C1 segment of cervical spinal cord (tissue), 14 donors: Measurements from ENCODE around the gene FZD4.
"Not testable (repeated sequence)": the region's sequence is repeated elsewhere in the genome, so short reads cannot be mapped to it uniquely, and the experiment has no call there.

Source experiments
- DNase-seq, 14 donors: peaks; one replicate each; lab custom pipeline; 2025; lab: John Stamatoyannopoulos, UW

The FZD4 gene

DNA sequence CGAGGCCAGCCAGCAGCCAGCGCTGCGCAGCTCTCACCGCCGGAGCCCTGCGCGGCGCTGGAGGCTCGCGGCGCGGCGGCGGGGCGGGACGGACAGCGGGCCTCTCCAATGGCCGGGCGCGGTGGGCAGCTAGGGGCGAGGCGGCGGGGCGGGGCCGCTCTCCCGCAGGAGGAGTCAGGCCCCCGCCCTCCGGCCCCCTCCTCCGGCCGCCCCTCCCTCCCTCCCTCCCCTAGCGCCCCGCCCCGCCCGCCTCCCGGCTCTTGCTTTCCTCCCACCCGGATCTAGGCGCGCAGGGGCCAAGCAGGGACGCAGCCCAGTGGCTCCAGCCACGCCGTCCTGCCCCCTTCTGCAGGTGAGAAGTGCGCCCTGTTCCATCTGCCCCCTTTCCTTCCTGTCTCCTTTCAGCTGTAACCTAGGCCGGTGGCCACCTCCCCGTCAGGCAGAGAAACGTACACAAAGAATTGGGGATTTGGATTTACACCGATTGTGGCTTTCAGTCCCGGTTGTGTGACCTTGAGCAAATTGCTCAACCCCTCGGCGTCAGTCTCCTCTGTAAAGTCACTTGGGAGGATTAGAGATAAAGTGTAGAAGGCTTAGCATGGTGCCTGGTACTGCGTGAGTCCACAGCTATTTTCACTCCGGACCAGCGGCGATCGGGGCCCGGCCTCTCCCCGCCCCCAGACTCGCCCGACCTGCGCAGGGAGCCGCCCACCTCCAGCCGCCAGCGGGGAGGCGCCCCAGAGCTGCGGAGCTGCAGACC is at the start of gene FZD4:
FZD4 (minus strand) TSS at position 35 of the 760 bp plus-strand sequence. CDS start 310 bp downstream, outside the sequence.
- peak in 13 of 14 donors; percentile 17 to 84 (median 72) for DNase-seq

DNA sequence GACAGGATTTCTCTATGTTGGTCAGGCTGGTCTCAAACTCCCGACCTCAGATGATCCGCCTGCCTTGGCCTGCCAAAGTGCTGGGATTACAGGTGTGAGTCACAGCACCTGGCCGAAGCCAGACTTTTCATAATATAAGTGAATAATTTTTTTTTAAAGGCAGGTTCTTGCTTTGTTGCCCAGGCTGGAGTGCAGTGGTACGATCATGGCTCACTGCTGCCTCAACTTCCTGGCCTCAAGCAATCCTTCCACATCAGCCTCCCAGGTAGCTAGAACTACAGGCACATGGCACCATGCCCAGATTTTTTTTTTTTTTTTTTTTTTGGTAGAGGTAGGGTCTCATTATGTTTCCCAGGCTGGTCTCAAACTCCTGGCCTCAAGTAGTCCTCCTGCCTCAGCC is 49.1 kb upstream of the FZD4 start:
- not testable (repeated sequence) for DNase-seq

DNA sequence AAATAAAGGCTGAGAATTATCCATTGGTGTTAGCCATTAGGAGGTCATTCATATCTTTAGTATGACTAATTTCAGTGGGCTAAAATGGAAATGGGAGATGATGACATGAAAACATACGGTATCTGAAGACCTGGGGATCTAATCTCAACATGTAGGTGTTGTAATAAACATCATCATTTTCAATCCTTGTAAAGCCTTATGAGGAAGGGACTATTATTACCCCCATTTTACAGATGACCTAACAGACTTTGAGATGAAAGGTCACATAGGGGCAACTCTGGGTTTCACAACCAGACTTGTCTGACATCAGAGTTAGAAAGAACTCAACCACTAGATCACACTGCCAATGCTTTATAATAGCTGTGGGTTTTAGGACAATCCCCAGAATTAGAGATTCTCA is 47.7 kb upstream of the FZD4 start:
- no peak for DNase-seq

DNA sequence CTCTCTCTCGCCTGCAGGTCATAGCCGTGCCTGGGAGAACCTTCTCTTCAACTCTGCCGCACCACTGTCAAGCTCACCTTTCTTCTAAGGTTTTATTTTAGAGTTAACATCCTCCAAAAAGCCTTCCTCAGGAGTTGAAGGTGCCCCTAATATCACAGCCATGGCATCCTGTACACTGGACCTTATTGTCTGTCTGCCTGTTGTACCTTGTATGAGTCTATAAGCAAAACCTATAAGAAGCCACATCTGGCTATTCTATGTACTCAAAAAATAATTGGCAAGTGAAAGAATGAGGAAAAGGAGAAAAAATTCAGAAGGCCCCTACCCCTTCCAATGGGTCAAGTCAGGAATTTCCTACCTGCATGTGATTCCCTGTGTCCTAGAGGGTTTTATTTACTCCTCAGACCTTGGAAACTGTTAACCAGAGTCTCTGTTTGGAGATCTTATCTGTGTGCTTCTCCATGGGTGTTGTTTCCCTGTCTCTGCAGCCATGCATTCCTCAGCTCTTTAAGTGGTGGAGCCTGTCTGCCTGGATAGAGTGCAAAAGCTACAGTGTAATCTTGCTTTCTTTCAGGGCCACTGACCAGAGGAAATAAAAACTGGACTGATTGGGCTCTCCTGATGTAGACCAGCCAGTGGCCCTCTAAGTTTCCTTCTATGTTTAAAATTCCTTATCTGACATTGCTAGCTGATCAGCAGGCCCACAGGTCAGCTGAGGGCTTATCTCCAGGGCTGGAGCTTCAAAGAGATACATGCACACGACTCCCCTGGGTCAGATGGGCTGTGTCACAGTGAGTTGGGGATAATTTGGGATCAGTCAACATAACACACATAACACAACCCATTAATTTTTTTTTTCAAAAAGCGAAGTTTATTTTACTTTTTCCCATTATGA is 44.9 kb upstream of the FZD4 start:
- DNase-seq: no peak

DNA sequence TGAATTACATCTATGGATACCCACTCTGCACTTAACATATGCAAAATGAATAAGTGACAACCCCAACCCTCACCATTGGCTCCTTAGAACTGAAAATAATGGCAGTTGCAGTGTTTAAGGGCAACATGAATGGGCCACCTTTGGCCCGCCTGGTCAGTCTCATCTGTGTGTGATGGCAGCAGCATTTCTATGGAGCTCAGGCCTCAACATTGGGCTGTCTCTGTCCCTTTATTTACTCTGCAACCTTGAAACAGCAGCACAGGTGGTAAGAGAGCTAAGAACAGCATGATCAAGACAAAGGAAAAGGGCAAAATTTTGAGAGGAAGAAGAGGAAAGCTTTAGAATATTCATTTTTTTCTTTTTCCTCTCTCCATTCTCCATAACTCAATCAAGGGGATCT is 44.2 kb upstream of the FZD4 start:
- no peak for DNase-seq

DNA sequence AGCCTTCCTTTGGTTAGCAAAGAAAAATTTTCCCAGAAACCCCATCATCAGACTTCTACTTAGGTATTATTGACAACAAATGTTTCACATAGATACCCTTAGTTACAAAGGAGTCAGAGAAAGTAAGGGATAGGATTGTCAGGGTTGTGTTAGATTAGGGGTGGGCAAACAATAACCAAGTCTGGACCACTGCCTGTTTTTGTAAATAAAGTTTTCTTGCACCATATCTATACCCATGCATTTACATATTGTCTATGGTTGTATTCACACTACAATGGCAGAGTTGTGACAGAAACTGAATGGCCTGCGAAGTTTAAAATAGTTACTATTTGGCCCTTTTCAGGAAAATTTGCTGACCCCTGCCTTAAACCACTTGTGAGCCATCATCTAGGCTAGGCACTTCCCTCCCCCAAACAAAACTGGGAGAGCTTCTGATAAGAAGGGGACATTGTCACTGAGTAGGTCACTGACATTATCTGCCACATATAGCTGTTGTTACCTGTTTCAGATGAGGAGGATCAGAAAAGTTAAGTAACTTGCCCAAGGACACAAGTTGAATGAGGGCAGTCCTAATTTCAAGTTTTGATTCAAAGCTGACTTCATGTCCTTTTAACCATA is 41.9 kb upstream of the FZD4 start:
- DNase-seq: no peak

DNA sequence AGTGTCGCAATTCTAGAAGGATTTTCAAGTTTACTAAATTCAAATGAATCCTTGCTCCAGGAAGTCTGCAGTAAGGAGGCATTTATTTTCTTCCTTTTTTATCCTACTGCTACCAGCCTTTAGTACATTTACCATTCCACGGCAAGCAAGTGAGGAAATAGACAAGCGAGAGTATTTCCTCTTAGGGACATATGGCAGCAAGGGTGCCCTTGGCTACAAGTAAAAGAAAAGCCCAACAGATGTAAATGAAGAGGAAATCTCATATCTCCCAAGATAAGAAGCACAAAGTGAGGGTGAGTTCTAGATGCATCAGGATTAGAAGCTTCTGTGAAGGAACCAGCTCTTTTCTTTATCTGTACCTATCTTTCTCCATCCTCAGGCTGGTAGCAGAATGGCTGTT is 37.8 kb upstream of the FZD4 start:
- no peak for DNase-seq

DNA sequence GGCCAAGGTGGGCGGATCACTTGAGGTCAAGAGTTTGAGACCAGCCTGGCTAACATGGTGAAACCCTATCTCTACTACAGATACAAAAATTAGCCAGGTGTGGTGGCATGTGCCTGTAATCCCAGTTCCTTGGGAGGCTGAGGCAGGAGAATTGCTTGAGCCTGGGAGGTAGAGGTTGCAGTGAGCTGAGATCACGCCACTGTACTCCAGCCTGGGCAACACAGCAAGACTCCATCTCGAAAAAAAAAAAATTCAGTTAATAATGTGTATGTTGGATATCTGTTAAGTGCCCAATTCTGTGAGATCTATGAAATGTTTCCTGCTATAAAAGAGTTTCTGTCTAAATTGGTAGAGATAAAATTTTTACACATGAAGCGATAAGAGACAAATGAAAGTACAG is 37.1 kb upstream of the FZD4 start:
- DNase-seq: not testable (repeated sequence)

DNA sequence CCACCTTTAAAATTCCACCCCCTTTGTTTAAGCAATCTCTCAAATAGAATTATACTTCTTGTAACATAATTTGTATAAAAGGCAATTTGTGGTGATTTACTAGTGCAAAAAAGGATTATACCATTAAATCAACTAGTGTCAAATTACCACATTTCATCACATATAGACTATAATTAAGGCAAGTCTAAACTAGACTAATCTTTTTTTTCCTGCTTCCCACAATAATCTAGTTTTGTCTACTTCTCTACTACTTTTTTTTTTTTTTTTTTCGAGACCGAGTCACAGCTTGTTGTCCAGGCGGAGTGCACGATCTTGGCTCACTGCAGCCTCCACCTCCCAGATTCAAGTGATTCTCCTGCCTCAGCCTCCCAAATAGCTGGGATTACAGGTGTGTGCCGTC is 36.1 kb upstream of the FZD4 start:
- no peak for DNase-seq

DNA sequence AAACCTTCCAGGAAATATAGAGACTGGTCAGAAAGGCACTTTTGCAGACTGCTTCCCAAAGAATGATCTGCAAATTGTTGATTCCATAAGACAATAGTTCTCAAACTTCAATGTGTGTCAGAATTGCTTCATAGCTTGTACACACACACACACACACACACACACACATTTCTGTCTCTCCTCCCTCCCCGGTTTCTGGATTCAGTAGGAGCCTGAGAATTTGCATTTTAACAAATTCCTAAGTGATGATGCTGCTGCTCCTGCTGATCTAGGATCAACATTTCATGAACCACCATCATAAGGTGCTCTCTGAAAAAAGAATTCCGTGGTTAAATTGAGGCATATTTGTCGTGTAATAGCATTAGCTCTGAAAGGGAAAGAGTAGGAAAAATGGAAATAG is 35.3 kb upstream of the FZD4 start:
- no peak for DNase-seq

DNA sequence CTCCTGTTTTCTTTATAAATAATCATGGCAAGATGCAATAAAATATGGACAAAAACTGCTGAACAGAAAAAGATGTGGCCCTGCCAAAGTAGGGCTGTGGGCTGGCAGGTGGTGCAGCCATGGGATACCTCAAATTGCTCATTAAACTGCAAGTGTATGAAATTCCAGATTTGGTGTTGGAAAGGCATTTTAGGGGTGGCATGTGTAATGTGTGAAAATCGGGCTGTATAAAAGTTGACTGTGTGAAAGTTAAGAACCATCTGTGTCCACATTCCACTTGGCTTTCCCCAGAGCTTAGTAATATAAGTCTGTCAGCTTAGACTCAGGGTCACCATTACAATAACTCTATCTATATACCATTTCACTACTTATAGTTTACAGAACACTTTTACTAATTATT is 34.8 kb upstream of the FZD4 start:
- no peak for DNase-seq

DNA sequence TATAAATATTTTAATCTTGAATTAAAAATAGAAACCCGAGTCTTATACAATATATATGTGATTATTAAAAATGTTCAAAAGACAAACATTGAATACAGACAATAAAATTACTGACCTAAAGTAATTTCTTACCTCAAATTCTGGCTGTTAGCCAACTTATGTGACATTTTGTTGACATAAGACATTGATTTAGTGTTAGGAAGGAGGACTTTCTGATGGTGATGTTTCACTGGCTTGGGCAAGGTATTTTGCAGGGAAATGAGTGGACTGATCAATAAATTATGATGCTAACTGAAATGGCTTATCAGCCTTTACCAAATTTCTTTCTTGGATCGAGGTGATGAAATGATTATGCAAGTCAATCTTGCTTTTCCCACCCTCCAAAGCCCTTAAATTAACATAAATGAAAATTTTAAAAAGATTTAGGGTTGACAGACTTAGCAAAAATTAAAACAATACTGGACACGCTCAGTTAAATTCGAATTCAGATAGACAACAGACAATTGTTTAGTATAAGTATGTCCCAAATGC is 33.2 kb upstream of the FZD4 start:
- no peak for DNase-seq

DNA sequence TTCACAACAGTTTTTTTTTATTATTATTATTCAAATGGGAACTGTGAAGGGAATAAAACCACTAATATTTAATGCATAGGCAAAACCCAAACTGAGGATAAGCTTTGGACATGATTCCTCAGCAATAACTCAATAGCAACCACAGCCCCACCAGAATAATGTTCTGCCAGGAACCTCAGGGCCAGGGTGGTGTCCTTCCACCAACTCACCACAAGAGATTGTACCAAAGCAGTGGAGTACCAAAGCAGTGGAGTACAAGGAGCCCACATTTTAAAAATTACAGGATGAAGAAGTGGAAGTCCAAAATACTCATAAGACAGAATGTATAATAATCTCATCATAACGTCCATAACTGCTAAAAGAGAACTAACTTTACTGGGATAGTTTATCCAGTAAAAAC is 32.5 kb upstream of the FZD4 start:
- no peak for DNase-seq

DNA sequence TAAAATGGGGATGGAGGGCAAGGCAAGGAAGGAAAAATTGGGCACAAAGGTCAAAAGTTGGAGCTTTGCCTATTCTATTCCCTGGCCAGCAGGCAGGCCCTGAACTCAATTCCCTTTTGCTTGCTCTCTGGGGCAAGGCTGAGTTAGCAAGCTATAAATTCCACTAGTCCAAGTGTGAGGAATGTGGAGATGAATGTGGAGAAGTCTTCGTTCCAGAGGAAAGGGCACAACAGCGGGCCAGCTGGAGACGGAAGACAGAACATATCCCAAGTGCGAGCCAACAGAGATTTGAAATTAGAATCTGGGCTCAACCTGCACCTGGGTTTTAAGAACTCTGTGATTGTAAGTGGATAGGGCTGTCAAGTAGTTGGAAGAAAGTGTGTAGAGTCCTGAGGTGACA is 29.5 kb upstream of the FZD4 start:
- DNase-seq: no peak

DNA sequence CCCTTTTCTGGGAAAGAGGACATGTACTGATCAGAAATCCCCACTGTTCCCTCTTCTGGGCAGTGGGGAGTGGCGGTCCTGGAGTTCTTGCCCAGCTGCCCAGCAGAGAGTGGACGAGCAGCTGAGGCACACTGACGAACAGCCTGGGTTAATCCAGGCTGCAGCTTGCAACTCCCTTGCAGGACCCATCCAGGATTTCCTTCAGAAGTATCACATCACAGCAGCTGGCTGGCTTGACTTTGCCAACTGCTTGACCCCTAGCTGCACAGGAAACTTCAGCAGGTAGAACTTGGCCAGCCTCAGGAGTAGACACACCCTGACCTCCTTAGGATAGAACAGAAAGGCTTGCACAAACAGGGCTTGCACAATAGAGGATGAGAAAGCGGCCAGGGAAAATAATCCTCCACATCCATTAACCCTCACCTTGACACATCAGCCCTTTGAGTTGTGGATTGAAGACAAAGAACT is 27.9 kb upstream of the FZD4 start:
- DNase-seq: no peak

DNA sequence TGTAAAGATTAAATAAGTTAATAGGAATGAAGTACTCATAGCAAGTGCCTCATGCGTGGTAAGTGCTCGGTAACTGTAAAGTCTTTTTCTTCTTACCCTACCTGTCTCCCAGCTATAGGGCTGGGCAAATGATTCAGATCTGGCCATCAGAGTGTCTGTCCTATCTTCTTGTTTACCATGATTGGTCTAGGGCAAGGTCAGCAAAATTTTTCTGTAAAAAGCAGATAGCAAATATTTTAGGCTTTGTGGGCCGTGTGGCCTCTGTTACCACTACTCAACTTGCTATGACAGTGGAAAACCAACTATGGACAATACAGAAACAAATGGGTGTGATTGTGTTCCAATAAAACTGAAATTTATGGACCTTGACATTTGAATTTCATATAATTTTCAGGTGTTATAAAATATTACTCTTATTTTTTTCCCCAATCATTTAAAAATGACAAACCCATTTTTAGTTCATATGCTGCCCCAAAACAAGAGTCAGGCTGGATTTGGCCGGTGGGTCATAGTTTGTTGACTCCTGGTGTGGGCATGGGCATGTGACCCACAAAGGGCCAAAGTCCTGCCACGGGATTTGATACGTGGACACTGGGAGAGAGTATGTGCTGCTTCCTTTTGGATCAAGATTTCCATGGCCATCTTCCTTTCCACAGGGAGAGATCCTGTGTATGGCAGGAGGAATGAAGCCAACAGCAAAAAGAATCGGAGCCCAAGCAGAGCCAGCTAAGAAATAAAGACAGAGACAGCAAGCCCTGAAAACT is 26.8 kb upstream of the FZD4 start:
- no peak for DNase-seq

DNA sequence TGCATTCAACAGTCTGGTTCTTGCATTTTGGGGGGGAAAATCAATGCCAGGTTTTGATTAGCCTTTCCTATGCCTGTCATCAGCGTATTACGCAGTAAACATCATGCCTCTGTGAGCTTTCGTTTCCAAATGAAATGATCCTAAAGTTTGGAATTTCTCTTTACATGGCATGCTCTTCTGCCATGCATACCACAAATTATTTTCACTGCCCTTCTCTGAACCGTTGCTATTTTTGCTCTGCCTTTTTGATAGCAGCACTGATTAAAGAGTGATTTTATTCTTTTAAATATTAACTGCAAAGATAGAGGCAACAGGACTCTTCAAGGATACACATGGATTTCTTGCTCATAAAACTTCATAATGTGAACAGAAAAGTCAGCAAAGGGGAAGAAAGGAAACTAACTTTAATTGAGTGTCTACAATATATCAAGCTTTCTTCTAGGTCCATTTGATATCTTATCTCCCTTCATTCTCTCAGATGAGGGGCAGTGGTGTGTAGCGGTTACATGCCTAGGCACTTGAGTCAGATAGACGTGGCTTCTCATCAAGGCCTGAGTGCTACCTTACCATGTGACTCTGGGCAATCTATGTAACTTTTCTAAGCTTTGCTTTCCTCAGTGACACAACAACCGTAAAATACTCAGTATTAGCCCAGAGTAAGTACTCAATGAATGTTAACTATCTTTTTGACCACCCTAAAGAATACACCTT is 25.0 kb upstream of the FZD4 start:
- DNase-seq: no peak

DNA sequence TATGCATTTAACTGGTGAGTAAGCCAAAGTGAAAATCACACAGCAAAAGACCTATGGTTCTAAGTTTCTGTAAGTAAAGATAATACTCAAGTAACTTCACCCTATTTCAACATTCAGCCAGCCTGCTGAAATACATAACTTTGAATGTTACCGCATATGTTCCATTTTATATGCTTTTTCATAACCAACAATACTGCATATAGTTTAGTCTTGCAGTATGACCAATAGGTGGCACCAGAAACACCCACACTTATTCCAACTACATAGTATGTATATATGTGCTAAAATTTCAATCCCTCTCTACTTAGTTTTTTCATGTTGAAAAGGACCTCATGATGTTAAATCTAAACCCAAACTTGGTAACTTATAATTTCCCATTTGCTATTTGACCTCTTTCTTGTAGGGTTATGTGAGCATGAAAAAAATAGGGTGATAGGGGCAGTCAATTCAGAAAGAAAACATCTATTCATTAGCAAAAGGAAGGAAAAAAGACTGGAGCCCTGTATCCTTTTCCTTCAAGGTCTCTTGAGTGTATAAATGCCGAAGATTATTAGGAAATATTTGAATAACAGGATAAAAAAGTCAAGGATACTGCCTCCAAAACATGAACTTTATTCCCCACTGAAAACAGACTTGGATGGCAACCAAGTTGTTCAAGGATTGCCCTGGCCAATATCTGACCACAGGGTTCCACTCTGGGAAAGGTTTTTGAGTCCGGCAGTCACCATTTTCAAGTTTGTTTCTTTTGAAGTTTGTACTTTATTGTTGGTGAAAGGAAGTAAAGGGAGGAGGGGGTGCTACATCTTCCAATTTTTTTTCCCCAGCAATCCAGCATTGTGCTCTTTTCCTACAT is 23.8 kb upstream of the FZD4 start:
- DNase-seq: no peak

DNA sequence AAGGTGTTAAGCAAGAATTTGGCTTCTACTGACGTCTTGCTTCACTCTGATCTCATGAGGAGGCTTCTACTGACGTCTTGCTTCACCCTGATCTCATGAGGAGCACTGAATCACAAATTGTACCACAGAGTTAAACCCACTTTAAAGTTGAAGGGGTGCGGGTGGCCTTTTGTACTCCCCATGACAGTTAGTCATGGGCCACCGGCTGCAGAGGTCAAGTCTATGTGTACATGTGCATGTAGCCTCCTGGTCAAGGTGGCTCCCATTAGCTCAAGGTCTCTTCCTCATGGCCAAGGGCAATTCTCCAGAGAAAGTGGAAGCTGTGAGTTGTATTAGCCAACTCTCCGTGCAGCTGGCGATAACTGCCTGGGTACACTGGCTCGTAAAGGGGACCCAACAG is 23.1 kb upstream of the FZD4 start:
- DNase-seq: no peak
